Tibial artery (tissue), 4 donors: ENCODE measurements around the gene GATD1.

Experiments
- DNase-seq, 2 donors: peaks; one replicate each; pipeline ENCODE4 v3.0.0-alpha.2; 2019
- H3K27ac ChIP-seq, 2 donors: fragments of 200-600 bp; sonication (generic) in 1 of 2; 1 replicate in 1 of 2; 2 replicates in 1 of 2; pipeline ENCODE4 v1.5.1; 2018 to 2019; ENCODE audit warnings: mild to moderate bottlenecking in 1 of 2
- H3K27me3 ChIP-seq, 2 donors: fragments of 200-600 bp; sonication (generic) in 1 of 2; one replicate each; pipeline versions ENCODE4 v1.5.1 to v1.6.0; 2016 to 2019
- H3K36me3 ChIP-seq, 3 donors: fragments of 200-600 bp; sonication (generic) in 2 of 3; one replicate each; pipeline ENCODE4 v1.5.1; 2016 to 2019; ENCODE audit warnings: mild to moderate bottlenecking in 2 of 3
- H3K4me1 ChIP-seq, 4 donors: fragments of 200-600 bp; sonication (generic) in 2 of 4; 1 replicate in 3 of 4; 2 replicates in 1 of 4; pipeline ENCODE4 v1.5.1; 2016 to 2019
- H3K4me3 ChIP-seq, 2 donors: fragments of 200-600 bp; sonication (generic) in 1 of 2; 1 replicate in 1 of 2; 2 replicates in 1 of 2; pipeline ENCODE4 v1.5.1; 2018 to 2019; ENCODE audit warnings: mild to moderate bottlenecking in 2 of 2
- H3K9me3 ChIP-seq, 3 donors: fragments of 200-600 bp; sonication (generic) in 1 of 3; one replicate each; pipeline ENCODE4 v1.5.1; 2016 to 2019
- intact Hi-C: fragments of 100-400 bp; cut with DNase I; formaldehyde crosslinking; loops from one replicate; pipeline ENCODE4 v1.15.0; 2023; ENCODE audit warnings: low total_unique reads
- TF ChIP-seq, protein P1 (sequence below), 2 experiments: fragments of 200-600 bp in 1 of 2; fragments of 450-650 bp in 1 of 2; IDR thresholded peaks; one replicate each; pipeline ENCODE4 v1.5.1; 2017 to 2019; ENCODE audit warnings: antibody characterized with exemption in 2 of 2, mild to moderate bottlenecking in 1 of 2, moderate library complexity in 1 of 2

GATD1 gene

DNA sequence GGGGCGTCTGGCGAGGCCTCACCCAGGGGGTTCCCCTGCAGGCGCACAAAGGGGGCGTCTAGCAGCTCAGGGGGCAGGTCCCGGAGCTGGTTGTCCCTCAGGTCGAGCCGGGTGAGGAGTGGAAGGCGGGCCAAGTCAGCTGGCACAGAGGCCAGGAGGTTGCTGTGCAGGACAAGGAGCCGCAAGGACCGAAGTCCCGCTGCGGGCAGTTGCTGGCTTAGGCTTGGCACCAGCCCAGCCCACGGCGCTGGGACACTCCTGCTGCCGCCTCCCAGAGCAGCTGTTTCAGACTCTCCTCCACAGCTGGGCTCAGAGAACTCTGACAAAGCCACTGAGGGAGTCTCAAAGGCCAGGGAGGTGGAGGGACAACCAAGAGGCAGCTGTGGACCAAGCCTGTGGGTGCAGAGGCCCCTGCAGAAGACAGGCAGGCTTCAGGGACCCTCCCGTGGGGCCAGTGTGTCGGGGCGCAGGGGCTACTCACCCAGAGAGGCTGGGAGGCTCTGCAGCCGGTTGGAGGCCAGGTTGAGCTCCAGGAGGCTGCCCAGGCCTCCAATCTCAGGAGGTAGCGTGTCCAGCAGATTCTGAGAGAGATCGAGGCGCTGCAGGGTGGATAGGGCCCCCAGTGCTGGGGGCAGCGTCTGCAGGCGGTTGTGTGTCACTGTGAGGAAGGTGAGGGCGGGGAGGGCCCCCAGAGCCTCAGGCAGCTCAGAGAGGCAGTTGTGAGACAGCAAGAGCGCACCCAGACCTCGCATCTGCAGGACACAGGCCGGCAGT, 25.6 kb upstream of the GATD1 start:
- no peak overlapping the region for H3K27ac ChIP-seq
- H3K27me3 ChIP-seq, result no peaks in the 10 kb centered on the region
- DNase-seq, result no peak
- H3K9me3 ChIP-seq, result no peaks in the 10 kb centered on the region
- TF ChIP-seq, protein P1, sequence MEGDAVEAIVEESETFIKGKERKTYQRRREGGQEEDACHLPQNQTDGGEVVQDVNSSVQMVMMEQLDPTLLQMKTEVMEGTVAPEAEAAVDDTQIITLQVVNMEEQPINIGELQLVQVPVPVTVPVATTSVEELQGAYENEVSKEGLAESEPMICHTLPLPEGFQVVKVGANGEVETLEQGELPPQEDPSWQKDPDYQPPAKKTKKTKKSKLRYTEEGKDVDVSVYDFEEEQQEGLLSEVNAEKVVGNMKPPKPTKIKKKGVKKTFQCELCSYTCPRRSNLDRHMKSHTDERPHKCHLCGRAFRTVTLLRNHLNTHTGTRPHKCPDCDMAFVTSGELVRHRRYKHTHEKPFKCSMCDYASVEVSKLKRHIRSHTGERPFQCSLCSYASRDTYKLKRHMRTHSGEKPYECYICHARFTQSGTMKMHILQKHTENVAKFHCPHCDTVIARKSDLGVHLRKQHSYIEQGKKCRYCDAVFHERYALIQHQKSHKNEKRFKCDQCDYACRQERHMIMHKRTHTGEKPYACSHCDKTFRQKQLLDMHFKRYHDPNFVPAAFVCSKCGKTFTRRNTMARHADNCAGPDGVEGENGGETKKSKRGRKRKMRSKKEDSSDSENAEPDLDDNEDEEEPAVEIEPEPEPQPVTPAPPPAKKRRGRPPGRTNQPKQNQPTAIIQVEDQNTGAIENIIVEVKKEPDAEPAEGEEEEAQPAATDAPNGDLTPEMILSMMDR (IDR thresholded peaks at IDR 0.05), result no peak
- peaks cover 0 to 25% (median 19%) of the 10 kb centered on the region in 4 donors for H3K4me1 ChIP-seq
- no peak overlapping the region for H3K4me3 ChIP-seq
- H3K36me3 ChIP-seq, result peaks cover 0 to 42% (median 8%) of the 10 kb centered on the region in 3 donors
- intact Hi-C loops, result loop anchor here (10.0 kb wide), 1 partner anchor 228 kb away; the partner anchor contains the start of gene PHRF1

DNA sequence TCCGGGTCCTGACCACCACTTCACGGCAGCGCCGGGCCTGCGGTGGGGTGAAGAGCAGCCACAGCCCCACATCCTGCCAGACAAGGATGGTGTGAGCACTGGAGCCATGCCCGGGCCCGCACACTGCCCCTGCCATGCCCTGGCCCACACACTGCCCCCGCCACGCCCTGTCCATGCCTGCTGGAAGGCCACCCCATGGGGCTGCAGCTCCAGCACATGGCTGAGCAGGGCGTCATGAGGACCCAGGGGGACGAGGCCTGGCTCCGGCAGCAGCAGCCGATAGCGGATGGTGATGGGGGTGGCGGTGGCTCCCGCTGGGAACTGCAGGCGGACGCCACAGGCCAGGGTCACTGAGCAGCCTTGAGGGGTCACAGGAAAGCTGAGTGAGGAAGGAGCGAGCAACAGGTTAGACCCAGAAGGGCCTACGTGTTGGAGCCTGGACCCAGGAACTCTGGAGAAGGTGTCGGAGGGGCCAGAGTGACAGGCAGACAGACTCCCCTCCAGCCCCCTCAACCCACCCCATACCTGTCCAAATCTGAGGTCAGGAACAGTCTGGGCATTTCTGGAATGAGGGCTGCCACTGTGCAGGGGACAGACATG, 24.8 kb upstream of the GATD1 start:
- intact Hi-C loops, result loop anchor here (10.0 kb wide), 1 partner anchor 227 kb away; the partner anchor contains the start of gene PHRF1
- Histone ChIP-seq H3K27me3 (no peaks in the 10 kb centered on the region), H3K27ac (no peak overlapping the region), H3K4me3 (no peak overlapping the region), H3K36me3 (peaks cover 0 to 42% (median 8%) of the 10 kb centered on the region in 3 donors), H3K4me1 (peaks cover 0 to 28% (median 19%) of the 10 kb centered on the region in 4 donors), H3K9me3 (no peaks in the 10 kb centered on the region)
- TF ChIP-seq, protein P1 (IDR thresholded peaks at IDR 0.05), result no peak
- DNase-seq, result no peak

DNA sequence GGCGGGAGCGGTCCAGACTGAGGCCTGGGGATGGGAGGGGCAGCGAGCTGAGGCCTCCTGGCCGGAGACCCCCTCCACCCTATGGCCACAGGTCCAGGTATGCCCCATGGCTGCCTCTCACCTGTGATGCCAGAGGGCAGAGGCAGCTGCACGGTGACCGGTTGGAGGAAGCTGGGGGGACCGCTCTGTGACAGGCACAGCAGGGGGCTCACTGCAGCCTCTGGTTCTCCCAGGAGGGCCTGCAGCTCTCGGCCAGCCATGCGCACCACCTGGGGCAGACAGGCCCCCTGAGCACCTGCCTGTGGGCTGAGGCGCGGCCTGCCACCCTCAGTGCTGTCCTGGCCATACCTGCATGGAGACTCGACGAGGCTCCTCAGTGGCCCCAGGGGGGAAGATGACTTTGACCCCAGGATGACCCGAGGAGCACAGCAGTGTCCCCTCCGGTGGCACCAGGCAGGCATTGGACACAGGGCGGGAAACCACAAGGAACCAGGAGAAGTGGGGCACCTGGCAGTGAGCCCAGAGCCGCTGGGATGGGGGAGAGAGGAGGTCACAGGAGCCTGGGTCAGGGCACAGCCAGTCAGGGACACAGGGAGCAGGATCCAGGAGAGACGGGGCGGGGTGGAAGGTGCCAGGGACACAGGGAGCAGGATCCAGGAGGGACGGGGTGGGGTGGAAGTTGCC, 24.0 kb upstream of the GATD1 start:
- Histone ChIP-seq H3K4me3 (no peak overlapping the region), H3K36me3 (peaks cover 0 to 42% (median 8%) of the 10 kb centered on the region in 3 donors), H3K27me3 (no peaks in the 10 kb centered on the region), H3K27ac (no peak overlapping the region), H3K4me1 (peaks cover 0 to 36% (median 27%) of the 10 kb centered on the region in 4 donors), H3K9me3 (no peaks in the 10 kb centered on the region)
- DNase-seq, result no peak
- TF ChIP-seq, protein P1 (IDR thresholded peaks at IDR 0.05), result no peak
- intact Hi-C loops, result loop anchor here (10.0 kb wide), 1 partner anchor 226 kb away; the partner anchor contains the start of gene PHRF1

DNA sequence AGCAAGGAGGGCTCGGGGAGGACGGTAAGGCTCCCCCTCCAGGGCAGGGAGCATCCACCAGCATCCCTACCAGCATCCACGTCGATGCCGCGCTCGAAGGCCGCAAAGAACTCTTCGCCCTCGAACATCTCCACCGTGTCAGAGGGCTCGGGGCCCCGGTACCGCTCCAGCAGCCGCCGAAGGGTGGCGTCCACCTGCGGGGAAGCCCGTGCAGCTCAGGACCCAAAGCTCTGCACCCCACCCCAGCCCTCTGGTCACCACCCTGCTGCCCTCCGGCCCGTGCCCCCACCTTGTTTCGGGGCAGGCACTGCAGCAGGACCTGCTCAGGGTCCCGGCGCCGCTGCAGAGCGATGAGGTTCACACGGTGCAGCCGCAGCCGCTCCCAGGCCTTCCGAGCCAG, 23.2 kb upstream of the GATD1 start:
- intact Hi-C loops, result loop anchor here (10.0 kb wide), 1 partner anchor 226 kb away; the partner anchor contains the start of gene PHRF1
- no peak for DNase-seq
- Histone ChIP-seq H3K36me3 (peaks cover 0 to 42% (median 8%) of the 10 kb centered on the region in 3 donors), H3K4me1 (peaks cover 0 to 42% (median 31%) of the 10 kb centered on the region in 4 donors), H3K27ac (no peak overlapping the region), H3K4me3 (no peak overlapping the region), H3K27me3 (no peaks in the 10 kb centered on the region), H3K9me3 (no peaks in the 10 kb centered on the region)
- TF ChIP-seq, protein P1 (IDR thresholded peaks at IDR 0.05), result no peak

DNA sequence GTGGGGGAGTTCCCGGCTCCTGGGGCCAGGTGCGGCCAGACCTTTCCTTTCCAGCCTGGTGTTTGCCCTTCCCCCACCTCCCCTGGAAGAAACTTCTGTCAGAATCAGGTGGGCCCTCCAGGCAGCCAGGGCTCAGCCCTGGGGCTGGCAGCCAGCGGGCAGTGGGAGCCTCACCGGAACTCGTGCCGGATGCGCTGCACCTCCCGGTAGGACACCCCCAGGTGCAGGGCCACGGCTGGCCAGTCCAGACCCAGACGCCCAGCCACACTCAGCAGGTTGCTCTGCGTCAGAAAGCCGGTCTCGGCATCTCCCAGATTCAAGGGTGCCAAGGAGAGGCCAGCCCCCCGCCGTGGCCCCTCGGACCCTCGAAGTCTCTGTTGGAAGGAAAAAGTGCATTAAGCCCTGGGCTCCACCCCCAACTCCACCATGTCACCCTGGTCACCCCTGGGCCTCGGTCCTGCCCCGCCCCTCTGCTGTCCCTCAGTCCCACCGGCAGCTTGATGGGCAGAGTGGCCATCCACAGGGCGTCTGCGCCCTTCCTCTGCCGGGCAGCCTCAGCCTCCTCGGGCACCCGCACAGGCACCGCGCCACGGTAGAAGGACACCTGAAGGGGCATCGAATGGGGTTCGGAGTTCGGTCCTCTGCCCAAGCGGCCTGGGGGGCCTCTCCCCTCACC, 22.5 kb upstream of the GATD1 start:
- TF ChIP-seq, protein P1 (IDR thresholded peaks at IDR 0.05), result no peak
- no peaks in the 10 kb centered on the region for H3K9me3 ChIP-seq
- no peak overlapping the region for H3K27ac ChIP-seq
- DNase-seq, result no peak
- H3K36me3 ChIP-seq, result peaks cover 0 to 42% (median 8%) of the 10 kb centered on the region in 3 donors
- H3K4me1 ChIP-seq, result peaks cover 0 to 42% (median 35%) of the 10 kb centered on the region in 4 donors
- intact Hi-C loops, result loop anchor here (10.0 kb wide), 1 partner anchor 225 kb away; the partner anchor contains the start of gene PHRF1
- H3K27me3 ChIP-seq, result no peaks in the 10 kb centered on the region
- no peak overlapping the region for H3K4me3 ChIP-seq
